ENCODE results near the gene FAM168A. TPM values are rescaled to one million over a fixed set of nuclear protein-coding genes. Genes with fewer than 3 reads are reported as not detected.

FAM168A gene
- polyA plus RNA-seq, 4 donors, result 5.4 to 18.8 (median 9.9) TPM

- FAIRE-seq, result no peak
- WGBS, 3 donors, result 91 to 96% (median 91%) methylated on average over 3 of the region's 3 CpGs
- DNase-seq, result no peak
- Histone ChIP-seq H3K27me3 (ENCODE audit: control insufficient read depth in 3 of 3, insufficient read depth in 3 of 3, low read length in 3 of 3) (no peaks in the 10 kb centered on the region), H3K4me1 (ENCODE audit: control insufficient read depth in 3 of 3, insufficient read depth in 2 of 3, low read depth in 1 of 3, low read length in 2 of 3) (peaks cover 0 to 4% (median 3%) of the 10 kb centered on the region in 3 donors), H3K27ac (ENCODE audit: low read depth in 1 of 3, low read length in 2 of 3) (no peak overlapping the region), H3K4me3 (ENCODE audit: low read depth in 1 of 3, low read length in 3 of 3) (no peak overlapping the region), H3K36me3 (ENCODE audit: control insufficient read depth in 3 of 3, insufficient read depth in 2 of 3, low read depth in 1 of 3, low read length in 3 of 3) (peaks cover 0 to 2% (median 0%) of the 10 kb centered on the region in 3 donors), H3K9me3 (ENCODE audit: control insufficient read depth in 2 of 2, insufficient read depth in 1 of 2, low read depth in 1 of 2, low read length in 1 of 2) (no peaks in the 10 kb centered on the region)
These were observed 40.9 kb downstream of the FAM168A start for GRCh38 chr11:73556966-73557365.

- no peak for DNase-seq
These were observed 42.3 kb downstream of the FAM168A start for GRCh38 chr11:73555615-73556014.

DNA sequence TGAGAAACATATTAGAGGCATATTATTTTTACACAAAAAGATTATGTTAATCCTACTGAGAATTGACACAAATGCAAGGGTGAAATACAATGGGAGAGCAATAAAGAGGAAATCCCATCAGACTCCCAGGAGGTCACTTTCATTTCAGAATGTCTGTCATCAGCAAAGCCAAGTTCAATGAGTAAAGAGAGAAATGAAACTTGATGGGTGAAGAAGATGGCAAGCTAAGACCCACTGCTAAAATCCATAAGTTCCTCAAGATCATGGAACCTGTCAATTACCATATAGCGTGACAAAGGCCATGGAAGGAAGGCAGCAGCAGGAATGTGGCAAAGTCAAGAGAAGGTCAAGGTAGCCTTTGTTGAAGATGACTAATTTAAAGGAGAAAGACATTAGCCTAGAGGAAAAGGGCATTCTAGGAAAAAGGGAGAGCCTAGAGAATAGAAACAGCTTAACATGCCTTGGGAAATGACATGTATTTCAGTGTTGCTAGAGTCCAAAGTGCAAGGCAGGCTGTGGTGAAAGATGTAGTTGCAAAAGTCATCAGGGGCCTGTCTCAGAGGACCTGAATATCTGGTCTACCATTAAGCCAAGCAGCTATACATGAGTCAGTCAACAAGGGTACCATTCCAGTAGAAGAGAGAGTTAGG, 43.1 kb downstream of the FAM168A start:
- FAIRE-seq, result no peak
- peak; percentile 46 to 80 for DNase-seq

More at GRCh38 chr11:73555615-73556014, 42.3 kb downstream of the FAM168A start:
- Histone ChIP-seq H3K4me3 (ENCODE audit: low read depth in 1 of 3, low read length in 3 of 3) (no peak overlapping the region), H3K9me3 (ENCODE audit: control insufficient read depth in 2 of 2, insufficient read depth in 1 of 2, low read depth in 1 of 2, low read length in 1 of 2) (no peaks in the 10 kb centered on the region), H3K27me3 (ENCODE audit: control insufficient read depth in 3 of 3, insufficient read depth in 3 of 3, low read length in 3 of 3) (no peaks in the 10 kb centered on the region), H3K36me3 (ENCODE audit: control insufficient read depth in 3 of 3, insufficient read depth in 2 of 3, low read depth in 1 of 3, low read length in 3 of 3) (peaks cover 0 to 2% (median 0%) of the 10 kb centered on the region in 3 donors), H3K4me1 (ENCODE audit: control insufficient read depth in 3 of 3, insufficient read depth in 2 of 3, low read depth in 1 of 3, low read length in 2 of 3) (peaks cover 0 to 4% (median 3%) of the 10 kb centered on the region in 3 donors), H3K27ac (ENCODE audit: low read depth in 1 of 3, low read length in 2 of 3) (no peak overlapping the region)
- FAIRE-seq, result no peak
- WGBS, 3 donors, result 88 to 96% (median 88%) methylated on average over 3 of the region's 3 CpGs

GRCh38 chr11:73553266-73553665, 44.6 kb downstream of the FAM168A start:
- FAIRE-seq (no peak), DNase-seq (no peak)
- Histone ChIP-seq H3K27ac (ENCODE audit: low read depth in 1 of 3, low read length in 2 of 3) (no peak overlapping the region), H3K9me3 (ENCODE audit: control insufficient read depth in 2 of 2, insufficient read depth in 1 of 2, low read depth in 1 of 2, low read length in 1 of 2) (no peaks in the 10 kb centered on the region), H3K4me1 (ENCODE audit: control insufficient read depth in 3 of 3, insufficient read depth in 2 of 3, low read depth in 1 of 3, low read length in 2 of 3) (peaks cover 0 to 4% (median 3%) of the 10 kb centered on the region in 3 donors), H3K36me3 (ENCODE audit: control insufficient read depth in 3 of 3, insufficient read depth in 2 of 3, low read depth in 1 of 3, low read length in 3 of 3) (peaks cover 0 to 2% (median 0%) of the 10 kb centered on the region in 3 donors), H3K4me3 (ENCODE audit: low read depth in 1 of 3, low read length in 3 of 3) (no peak overlapping the region), H3K27me3 (ENCODE audit: control insufficient read depth in 3 of 3, insufficient read depth in 3 of 3, low read length in 3 of 3) (no peaks in the 10 kb centered on the region)
- WGBS, 3 donors, result 88 to 91% (median 89%) methylated on average over 2 of the region's 2 CpGs

More for the DNA sequence above, 43.1 kb downstream of the FAM168A start:
- no peak overlapping the region for H3K27ac ChIP-seq (ENCODE audit: low read depth in 1 of 3, low read length in 2 of 3)
- peaks cover 0 to 4% (median 3%) of the 10 kb centered on the region in 3 donors for H3K4me1 ChIP-seq (ENCODE audit: control insufficient read depth in 3 of 3, insufficient read depth in 2 of 3, low read depth in 1 of 3, low read length in 2 of 3)
- WGBS, 3 donors, result 88 to 98% (median 89%) methylated on average over 1 of the region's 1 CpG
- H3K9me3 ChIP-seq (ENCODE audit: control insufficient read depth in 2 of 2, insufficient read depth in 1 of 2, low read depth in 1 of 2, low read length in 1 of 2), result no peaks in the 10 kb centered on the region
- H3K4me3 ChIP-seq (ENCODE audit: low read depth in 1 of 3, low read length in 3 of 3), result no peak overlapping the region
- peaks cover 0 to 2% (median 0%) of the 10 kb centered on the region in 3 donors for H3K36me3 ChIP-seq (ENCODE audit: control insufficient read depth in 3 of 3, insufficient read depth in 2 of 3, low read depth in 1 of 3, low read length in 3 of 3)
- H3K27me3 ChIP-seq (ENCODE audit: control insufficient read depth in 3 of 3, insufficient read depth in 3 of 3, low read length in 3 of 3), result no peaks in the 10 kb centered on the region

- H3K4me3 ChIP-seq (ENCODE audit: low read depth in 1 of 3, low read length in 3 of 3), result peak overlapping the region in 1 of 3 donors; percentile 7
- DNase-seq, result no peak
- no peak overlapping the region for H3K27ac ChIP-seq (ENCODE audit: low read depth in 1 of 3, low read length in 2 of 3)
- H3K9me3 ChIP-seq (ENCODE audit: control insufficient read depth in 2 of 2, insufficient read depth in 1 of 2, low read depth in 1 of 2, low read length in 1 of 2), result no peaks in the 10 kb centered on the region
- peaks cover 0 to 4% (median 3%) of the 10 kb centered on the region in 3 donors for H3K4me1 ChIP-seq (ENCODE audit: control insufficient read depth in 3 of 3, insufficient read depth in 2 of 3, low read depth in 1 of 3, low read length in 2 of 3)
- no peak for FAIRE-seq
- no peaks in the 10 kb centered on the region for H3K27me3 ChIP-seq (ENCODE audit: control insufficient read depth in 3 of 3, insufficient read depth in 3 of 3, low read length in 3 of 3)
- WGBS, 3 donors, result 50 to 56% (median 53%) methylated on average over 1 of the region's 1 CpG
- H3K36me3 ChIP-seq (ENCODE audit: control insufficient read depth in 3 of 3, insufficient read depth in 2 of 3, low read depth in 1 of 3, low read length in 3 of 3), result peaks cover 0 to 2% (median 0%) of the 10 kb centered on the region in 3 donors
These were observed 46.2 kb downstream of the FAM168A start for GRCh38 chr11:73551677-73552076.

DNA sequence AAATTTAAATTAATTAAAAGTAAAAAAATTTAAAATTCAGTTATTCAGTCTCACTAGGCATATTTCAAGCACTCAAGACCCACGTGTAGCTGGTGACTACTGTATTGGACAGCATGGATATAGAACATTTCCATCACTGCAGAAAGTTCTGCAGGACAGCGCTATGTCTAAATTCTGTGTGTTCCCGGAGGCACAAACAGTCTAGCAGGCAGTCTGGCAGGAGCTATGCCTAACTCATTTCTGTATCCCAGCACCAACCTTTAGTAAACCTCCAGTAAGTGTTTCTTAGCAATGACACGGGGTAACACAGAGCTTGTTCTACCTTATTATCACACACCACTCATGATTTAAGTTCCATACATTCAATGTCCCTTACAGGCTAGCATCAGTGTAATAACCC, 48.5 kb downstream of the FAM168A start:
- H3K4me3 ChIP-seq (ENCODE audit: low read depth in 1 of 3, low read length in 3 of 3), result no peak overlapping the region
- H3K9me3 ChIP-seq (ENCODE audit: control insufficient read depth in 2 of 2, insufficient read depth in 1 of 2, low read depth in 1 of 2, low read length in 1 of 2), result no peaks in the 10 kb centered on the region
- WGBS, 3 donors, result 78 to 91% (median 90%) methylated on average over 4 of the region's 4 CpGs
- no peaks in the 10 kb centered on the region for H3K4me1 ChIP-seq (ENCODE audit: control insufficient read depth in 3 of 3, insufficient read depth in 2 of 3, low read depth in 1 of 3, low read length in 2 of 3)
- H3K36me3 ChIP-seq (ENCODE audit: control insufficient read depth in 3 of 3, insufficient read depth in 2 of 3, low read depth in 1 of 3, low read length in 3 of 3), result no peaks in the 10 kb centered on the region
- FAIRE-seq, result no peak
- DNase-seq, result no peak
- no peaks in the 10 kb centered on the region for H3K27me3 ChIP-seq (ENCODE audit: control insufficient read depth in 3 of 3, insufficient read depth in 3 of 3, low read length in 3 of 3)
- H3K27ac ChIP-seq (ENCODE audit: low read depth in 1 of 3, low read length in 2 of 3), result no peak overlapping the region

DNA sequence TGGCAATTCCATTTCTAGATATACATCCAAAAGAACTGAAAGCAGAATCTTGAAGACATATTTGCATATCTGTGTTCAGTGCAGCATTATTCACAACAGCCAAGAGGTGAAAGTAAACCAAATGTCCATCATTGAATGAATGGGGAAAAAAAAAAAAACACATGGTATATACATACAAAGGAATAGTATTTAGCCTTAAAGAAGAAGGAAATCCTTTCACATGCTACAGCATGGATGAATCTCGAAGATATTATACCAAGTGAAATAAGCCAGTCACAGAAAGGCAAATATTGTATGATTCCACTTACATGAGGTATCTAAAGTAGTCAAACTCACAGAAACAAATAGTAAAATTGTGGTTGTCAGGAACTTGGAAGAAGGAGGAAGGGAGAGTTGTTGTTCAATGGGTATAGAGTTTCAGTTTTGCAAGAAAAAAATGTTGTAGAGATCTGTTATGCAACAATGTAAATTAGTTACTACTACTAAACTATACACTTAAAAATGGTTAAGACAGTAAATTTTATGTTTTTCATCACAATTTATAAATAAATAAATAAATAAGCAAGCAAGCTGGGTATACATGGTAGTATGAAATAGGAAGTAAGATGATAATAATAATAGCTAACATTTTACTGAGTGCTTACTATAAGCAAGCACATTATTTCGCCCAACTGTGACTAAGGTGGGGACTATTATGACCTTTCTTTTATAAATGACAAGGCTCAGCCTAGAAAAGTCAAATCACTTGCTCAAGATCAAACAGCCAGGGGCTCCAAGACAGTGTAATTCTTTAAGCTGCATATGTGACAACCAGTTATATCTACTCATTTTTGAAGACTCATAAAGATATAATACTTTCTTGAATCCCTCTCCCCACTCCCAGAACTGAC, 50.0 kb downstream of the FAM168A start:
- WGBS, 3 donors, result 95 to 99% (median 96%) methylated on average over 2 of the region's 2 CpGs
- Histone ChIP-seq H3K36me3 (ENCODE audit: control insufficient read depth in 3 of 3, insufficient read depth in 2 of 3, low read depth in 1 of 3, low read length in 3 of 3) (no peaks in the 10 kb centered on the region), H3K27me3 (ENCODE audit: control insufficient read depth in 3 of 3, insufficient read depth in 3 of 3, low read length in 3 of 3) (no peaks in the 10 kb centered on the region), H3K4me3 (ENCODE audit: low read depth in 1 of 3, low read length in 3 of 3) (no peak overlapping the region), H3K4me1 (ENCODE audit: control insufficient read depth in 3 of 3, insufficient read depth in 2 of 3, low read depth in 1 of 3, low read length in 2 of 3) (no peaks in the 10 kb centered on the region), H3K27ac (ENCODE audit: low read depth in 1 of 3, low read length in 2 of 3) (no peak overlapping the region), H3K9me3 (ENCODE audit: control insufficient read depth in 2 of 2, insufficient read depth in 1 of 2, low read depth in 1 of 2, low read length in 1 of 2) (no peaks in the 10 kb centered on the region)
- no peak for DNase-seq
- FAIRE-seq, result no peak

GRCh38 chr11:73542175-73542574, 55.7 kb downstream of the FAM168A start:
- Histone ChIP-seq H3K27me3 (ENCODE audit: control insufficient read depth in 3 of 3, insufficient read depth in 3 of 3, low read length in 3 of 3) (no peaks in the 10 kb centered on the region), H3K4me3 (ENCODE audit: low read depth in 1 of 3, low read length in 3 of 3) (no peak overlapping the region), H3K4me1 (ENCODE audit: control insufficient read depth in 3 of 3, insufficient read depth in 2 of 3, low read depth in 1 of 3, low read length in 2 of 3) (no peaks in the 10 kb centered on the region), H3K36me3 (ENCODE audit: control insufficient read depth in 3 of 3, insufficient read depth in 2 of 3, low read depth in 1 of 3, low read length in 3 of 3) (no peaks in the 10 kb centered on the region), H3K9me3 (ENCODE audit: control insufficient read depth in 2 of 2, insufficient read depth in 1 of 2, low read depth in 1 of 2, low read length in 1 of 2) (no peaks in the 10 kb centered on the region), H3K27ac (ENCODE audit: low read depth in 1 of 3, low read length in 2 of 3) (no peak overlapping the region)
- WGBS, 3 donors, result 53 to 65% (median 65%) methylated on average over 1 of the region's 1 CpG
- FAIRE-seq (no peak), DNase-seq (no peak)

Data from small intestine (tissue), 7 donors.